ENCODE data around the gene OSCAR. TPM values are rescaled to one million over a fixed set of nuclear protein-coding genes. Genes with fewer than 3 reads are reported as not detected.
"Not testable (repeated sequence)": the region's sequence is repeated elsewhere in the genome, so short reads cannot be mapped to it uniquely, and the experiment has no call there.

The OSCAR gene
- total RNA-seq, 6 experiments from 2014 or later = 0.45 to 3.2 (median 2.4) TPM

DNA sequence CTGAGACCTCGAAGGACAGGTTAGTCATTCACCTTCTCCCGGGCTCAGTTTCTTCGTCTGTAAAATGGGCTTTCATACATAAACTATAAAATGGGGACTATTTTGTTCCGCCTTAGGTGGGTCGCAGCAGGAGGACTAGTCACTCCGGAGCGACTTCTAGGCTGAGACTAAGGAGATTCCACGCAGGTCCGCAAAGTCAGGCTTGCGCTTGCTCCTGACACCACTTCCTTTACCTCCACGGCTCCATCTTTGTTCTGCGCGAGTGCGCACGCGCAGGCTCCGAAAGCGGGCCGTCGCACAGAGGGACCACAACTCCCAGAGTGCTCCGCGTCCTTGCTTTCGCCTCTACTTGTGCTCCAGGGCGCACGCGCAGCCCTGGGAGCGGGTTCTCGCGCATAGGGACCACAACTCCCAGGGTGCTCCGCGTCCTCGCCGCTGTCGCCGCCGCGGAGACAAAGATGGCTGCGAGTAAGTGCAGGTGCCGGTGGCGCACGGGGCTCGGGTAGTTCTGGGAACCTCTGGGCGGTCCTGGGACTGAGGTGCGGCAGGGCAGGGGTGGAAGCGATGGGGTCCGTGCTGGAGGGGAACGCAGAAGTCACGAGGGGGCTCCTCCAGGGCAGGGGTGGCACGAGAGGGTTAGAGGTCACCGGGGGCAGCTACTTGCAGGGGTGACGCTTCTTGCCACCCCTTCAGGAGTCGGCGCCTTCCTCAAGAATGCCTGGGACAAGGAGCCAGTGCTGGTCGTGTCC, 2.0 kb upstream of the OSCAR start, which contains the start of gene NDUFA3:
NDUFA3 (plus strand) TSS at position 435 of the 749 bp plus-strand sequence; CDS start at position 459, 24 bp downstream.
- Mint-ChIP-seq H3K4me3 (peak within 1 kb of the TSS; percentile 98), H3K27ac (peak within 1 kb of the TSS; percentile 93), H3K27me3 (ENCODE audit: insufficient read depth) (peaks cover under 1% of the 10 kb centered on the region), H3K36me3 (ENCODE audit: low read depth) (peaks cover 10% of the 10 kb centered on the region; the same call in 1 of the 2 replicates), H3K4me1 (ENCODE audit: low read depth) (peaks cover 17% of the 10 kb centered on the region), H3K9me3 (no peaks in the 10 kb centered on the region)
- DNase-seq = peak; percentile 98
- TF ChIP-seq, protein P1, sequence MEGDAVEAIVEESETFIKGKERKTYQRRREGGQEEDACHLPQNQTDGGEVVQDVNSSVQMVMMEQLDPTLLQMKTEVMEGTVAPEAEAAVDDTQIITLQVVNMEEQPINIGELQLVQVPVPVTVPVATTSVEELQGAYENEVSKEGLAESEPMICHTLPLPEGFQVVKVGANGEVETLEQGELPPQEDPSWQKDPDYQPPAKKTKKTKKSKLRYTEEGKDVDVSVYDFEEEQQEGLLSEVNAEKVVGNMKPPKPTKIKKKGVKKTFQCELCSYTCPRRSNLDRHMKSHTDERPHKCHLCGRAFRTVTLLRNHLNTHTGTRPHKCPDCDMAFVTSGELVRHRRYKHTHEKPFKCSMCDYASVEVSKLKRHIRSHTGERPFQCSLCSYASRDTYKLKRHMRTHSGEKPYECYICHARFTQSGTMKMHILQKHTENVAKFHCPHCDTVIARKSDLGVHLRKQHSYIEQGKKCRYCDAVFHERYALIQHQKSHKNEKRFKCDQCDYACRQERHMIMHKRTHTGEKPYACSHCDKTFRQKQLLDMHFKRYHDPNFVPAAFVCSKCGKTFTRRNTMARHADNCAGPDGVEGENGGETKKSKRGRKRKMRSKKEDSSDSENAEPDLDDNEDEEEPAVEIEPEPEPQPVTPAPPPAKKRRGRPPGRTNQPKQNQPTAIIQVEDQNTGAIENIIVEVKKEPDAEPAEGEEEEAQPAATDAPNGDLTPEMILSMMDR (IDR thresholded peaks at IDR 0.05) = no peak

GRCh38 chr19:54099903-54100255, 724 bp downstream of the OSCAR start:
- H3K9me3 Mint-ChIP-seq; H3K27me3 Mint-ChIP-seq (ENCODE audit: insufficient read depth); H3K4me3 Mint-ChIP-seq; H3K36me3 Mint-ChIP-seq (ENCODE audit: low read depth); H3K27ac Mint-ChIP-seq; DNase-seq: not testable (repeated sequence)
- peaks cover 30% of the 10 kb centered on the region for H3K4me1 Mint-ChIP-seq (ENCODE audit: low read depth)

DNA sequence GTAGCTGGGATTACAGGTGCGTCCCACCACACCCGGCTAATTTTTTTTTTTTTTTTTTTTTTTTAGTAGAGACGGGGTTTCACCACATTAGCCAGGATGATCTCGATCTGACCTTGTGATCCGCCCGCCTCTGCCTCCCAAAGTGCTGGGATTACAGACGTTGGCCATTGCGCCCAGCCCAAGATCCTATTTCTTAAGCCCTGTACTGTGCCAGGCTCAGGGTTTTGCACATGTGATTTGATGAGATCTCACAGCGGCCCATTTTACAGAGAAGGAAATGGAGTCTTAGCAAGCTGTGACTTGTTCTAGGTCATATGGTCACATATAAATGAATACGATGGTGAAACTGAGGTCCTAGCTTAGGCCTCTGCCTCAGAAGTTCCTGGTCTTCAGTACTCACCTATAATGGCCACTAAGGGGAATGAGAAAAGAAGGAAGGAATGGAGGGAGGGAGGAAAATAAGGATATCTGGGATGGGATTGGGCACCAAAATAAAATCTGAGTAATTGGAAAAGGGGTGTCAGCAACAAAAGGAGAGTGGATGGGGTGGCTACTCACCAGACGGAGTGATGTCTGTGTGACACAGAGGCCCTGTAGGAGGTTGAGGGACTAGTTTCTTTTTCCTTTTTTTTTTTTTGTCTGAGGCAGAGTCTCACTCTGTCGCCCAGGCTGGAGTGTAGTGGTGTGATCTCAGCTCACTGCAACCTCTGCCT, 1.3 kb downstream of the OSCAR start:
- H3K9me3 Mint-ChIP-seq = peaks cover 4% of the 10 kb centered on the region; the same call in 1 of the 2 replicates

DNA sequence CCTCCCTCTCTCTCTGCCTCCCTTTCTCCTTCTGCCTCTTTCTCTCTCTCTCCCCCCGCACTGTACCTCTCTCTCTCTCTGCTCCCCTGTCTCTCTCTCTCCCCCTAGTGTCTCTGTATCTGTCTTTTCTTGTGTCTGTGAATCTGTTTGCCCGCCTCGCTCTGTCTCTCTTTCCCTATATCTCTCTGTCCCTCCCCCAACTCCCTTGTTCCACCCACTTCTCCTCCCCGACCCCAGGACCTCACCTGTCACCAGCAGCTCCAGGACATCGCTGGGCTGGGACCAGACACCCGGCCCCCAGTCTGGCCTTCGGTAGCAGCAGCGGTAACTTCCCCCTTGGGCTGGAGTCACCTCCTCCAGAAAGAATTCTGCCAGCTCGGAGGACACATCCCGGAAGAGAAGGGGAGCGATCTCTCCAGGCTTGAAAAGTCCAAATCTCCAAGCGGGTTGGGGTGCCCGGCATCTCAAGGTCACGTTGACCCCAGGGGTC, 3.9 kb downstream of the OSCAR start:
- Mint-ChIP-seq H3K27me3 (ENCODE audit: insufficient read depth) (peaks cover 6% of the 10 kb centered on the region; the same call in 1 of the 2 replicates), H3K27ac (peak overlapping the region; percentile 67), H3K4me3 (peak overlapping the region; percentile 81), H3K9me3 (peaks cover 11% of the 10 kb centered on the region; the same call in 1 of the 2 replicates), H3K36me3 (ENCODE audit: low read depth) (peaks cover 5% of the 10 kb centered on the region; the same call in 1 of the 2 replicates), H3K4me1 (ENCODE audit: low read depth) (peaks cover 24% of the 10 kb centered on the region)
- peak; percentile 56 for DNase-seq
- TF ChIP-seq, protein P1 (IDR thresholded peaks at IDR 0.05) = peak; percentile 46

More for the DNA sequence above, 1.3 kb downstream of the OSCAR start:
- Mint-ChIP-seq H3K27me3 (ENCODE audit: insufficient read depth) (peaks cover 3% of the 10 kb centered on the region; the same call in 1 of the 2 replicates), H3K4me3 (no peak overlapping the region), H3K36me3 (ENCODE audit: low read depth) (peaks cover 3% of the 10 kb centered on the region; the same call in 1 of the 2 replicates), H3K4me1 (ENCODE audit: low read depth) (peaks cover 30% of the 10 kb centered on the region), H3K27ac (no peak overlapping the region)
- TF ChIP-seq, protein P1 (IDR thresholded peaks at IDR 0.05) = no peak
- DNase-seq = no peak

DNA sequence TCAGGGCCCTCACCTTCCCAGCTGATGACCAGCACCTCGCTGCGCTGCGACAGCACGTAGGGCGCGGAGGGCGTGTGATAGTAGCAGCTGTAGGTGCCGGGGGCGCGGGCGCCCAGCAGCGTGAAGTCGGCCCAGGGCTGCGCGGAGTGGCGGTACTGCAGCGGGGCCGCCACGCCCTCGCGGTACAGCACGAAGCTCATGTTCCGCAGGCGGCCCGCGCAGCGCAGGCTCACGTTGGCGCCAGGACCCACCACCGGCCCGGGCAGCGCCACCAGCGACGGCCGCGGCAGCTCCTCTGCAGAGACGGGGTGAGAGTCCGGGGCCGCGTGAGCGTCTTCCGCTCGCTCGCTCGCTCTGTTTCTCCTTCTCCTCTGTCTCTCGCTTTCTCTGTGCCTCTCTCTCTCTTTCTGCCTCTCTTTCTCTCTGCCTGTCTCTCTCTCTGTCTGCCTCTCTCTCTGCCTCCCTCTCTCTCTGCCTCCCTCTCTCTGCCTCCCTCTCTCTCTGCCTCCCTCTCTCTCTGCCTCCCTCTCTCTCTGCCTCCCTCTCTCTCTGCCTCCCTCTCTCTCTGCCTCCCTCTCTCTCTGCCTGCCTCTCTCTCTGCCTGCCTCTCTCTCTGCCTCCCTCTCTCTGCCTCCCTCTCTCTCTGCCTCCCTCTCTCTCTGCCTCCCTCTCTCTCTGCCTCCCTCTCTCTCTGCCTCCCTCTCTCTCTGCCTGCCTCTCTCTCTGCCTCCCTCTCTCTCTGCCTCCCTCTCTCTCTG, 4.6 kb downstream of the OSCAR start:
- peaks cover 20% of the 10 kb centered on the region for H3K4me1 Mint-ChIP-seq (ENCODE audit: low read depth)
- H3K9me3 Mint-ChIP-seq = peaks cover 11% of the 10 kb centered on the region; the same call in 1 of the 2 replicates
- not testable (repeated sequence) for H3K27me3 Mint-ChIP-seq (ENCODE audit: insufficient read depth); H3K36me3 Mint-ChIP-seq (ENCODE audit: low read depth)
- DNase-seq = peak; percentile 8
- peak overlapping the region; percentile 81 for H3K4me3 Mint-ChIP-seq
- H3K27ac Mint-ChIP-seq = peak overlapping the region; percentile 67
